Activated gamma-delta T cell treated with anti-CD3 and anti-CD28 coated beads, Interleukin-2, amount 50 U/mL, for 16 hours (primary cell): Measurements from ENCODE around the gene BEGAIN.

Experiments
- DNase-seq: peaks from one replicate; pipeline ENCODE4 v3.0.0-alpha.2; 2020; ENCODE audit warnings: low read depth

The BEGAIN gene

GRCh38 chr14:100567877-100568163 is 19.4 kb downstream of the BEGAIN start:
- DNase-seq, result no peak

- DNase-seq, result no peak
Observed at GRCh38 chr14:100567009-100567876, 20.0 kb downstream of the BEGAIN start.

- no peak for DNase-seq
Observed at GRCh38 chr14:100566586-100566985, 20.6 kb downstream of the BEGAIN start.

- no peak for DNase-seq
Observed at GRCh38 chr14:100566119-100566518, 21.1 kb downstream of the BEGAIN start.

GRCh38 chr14:100565650-100566049 is 21.6 kb downstream of the BEGAIN start:
- DNase-seq, result no peak

GRCh38 chr14:100564512-100564911 is 22.7 kb downstream of the BEGAIN start:
- no peak for DNase-seq

GRCh38 chr14:100562751-100563150 is 24.5 kb downstream of the BEGAIN start:
- no peak for DNase-seq

GRCh38 chr14:100561005-100561404 is 26.2 kb downstream of the BEGAIN start:
- no peak for DNase-seq

- DNase-seq, result no peak
Observed at GRCh38 chr14:100560471-100560870, 26.7 kb downstream of the BEGAIN start.

- DNase-seq, result no peak
Observed at GRCh38 chr14:100559455-100559854, 27.8 kb downstream of the BEGAIN start.

- no peak for DNase-seq
Observed at GRCh38 chr14:100558966-100559365, 28.3 kb downstream of the BEGAIN start.

GRCh38 chr14:100558226-100558625 is 29.0 kb downstream of the BEGAIN start:
- no peak for DNase-seq

GRCh38 chr14:100557658-100558057 is 29.6 kb downstream of the BEGAIN start:
- no peak for DNase-seq

- no peak for DNase-seq
Observed at GRCh38 chr14:100556936-100557505, 30.2 kb downstream of the BEGAIN start.

GRCh38 chr14:100556140-100556475 is 31.1 kb downstream of the BEGAIN start:
- DNase-seq, result no peak

- DNase-seq, result no peak
Observed at GRCh38 chr14:100555436-100556139, 31.6 kb downstream of the BEGAIN start.

- no peak for DNase-seq
Observed at GRCh38 chr14:100554696-100555320, 32.4 kb downstream of the BEGAIN start.

- no peak for DNase-seq
Observed at GRCh38 chr14:100554082-100554677, 33.0 kb downstream of the BEGAIN start.

GRCh38 chr14:100553471-100553870 is 33.7 kb downstream of the BEGAIN start:
- DNase-seq, result no peak

GRCh38 chr14:100552524-100553125 is 34.6 kb downstream of the BEGAIN start:
- DNase-seq, result no peak

- no peak for DNase-seq
Observed at GRCh38 chr14:100551056-100551455, 36.2 kb downstream of the BEGAIN start.
